Large intestine (tissue), 3 donors: ENCODE data around the gene B4GALT1. TPM values are rescaled to one million over a fixed set of nuclear protein-coding genes. Genes with fewer than 3 reads are reported as not detected.

Experiments used
- DNase-seq, 2 donors: peaks; one replicate each; pipeline versions ENCODE4 v3.0.0 to v3.0.0-alpha.2; 2013
- H3K27ac ChIP-seq: one replicate; pipeline ENCODE4 v1.5.1; 2013; ENCODE audit warnings: low read length
- H3K27me3 ChIP-seq: 2 replicates; pipeline ENCODE4 v1.6.1; 2013; ENCODE audit warnings: low read length; ENCODE audit not compliant: control insufficient read depth, insufficient read depth
- H3K36me3 ChIP-seq: 2 replicates; pipeline ENCODE4 v1.6.1; 2013; ENCODE audit warnings: low read length; ENCODE audit not compliant: control insufficient read depth, insufficient read depth
- H3K4me1 ChIP-seq: one replicate; pipeline ENCODE4 v1.6.1; 2013; ENCODE audit warnings: low read length; ENCODE audit not compliant: control insufficient read depth, insufficient read depth
- H3K4me3 ChIP-seq: one replicate; pipeline ENCODE4 v1.5.1; 2013; ENCODE audit warnings: low read length
- H3K9me3 ChIP-seq: one replicate; pipeline ENCODE4 v1.6.1; 2013; ENCODE audit warnings: mild to moderate bottlenecking, low read depth, low read length, moderate library complexity; ENCODE audit not compliant: control insufficient read depth
- WGBS: methylation state at CpG from one replicate; pipeline ENCODE4 v1.1.5; 2013; ENCODE audit warnings: low lambda C conversion rate; ENCODE audit not compliant: insufficient coverage; 5-methylcytosine and 5-hydroxymethylcytosine counted together
- polyA plus RNA-seq: library from polyadenylated mRNA; unstranded; fragments of 120-200 nt; gene quantifications from one replicate; pipeline ENCODE4 v1.2.1, GENCODE V29; 2013

B4GALT1 gene
- polyA plus RNA-seq, 1 donor = 120 TPM

DNA sequence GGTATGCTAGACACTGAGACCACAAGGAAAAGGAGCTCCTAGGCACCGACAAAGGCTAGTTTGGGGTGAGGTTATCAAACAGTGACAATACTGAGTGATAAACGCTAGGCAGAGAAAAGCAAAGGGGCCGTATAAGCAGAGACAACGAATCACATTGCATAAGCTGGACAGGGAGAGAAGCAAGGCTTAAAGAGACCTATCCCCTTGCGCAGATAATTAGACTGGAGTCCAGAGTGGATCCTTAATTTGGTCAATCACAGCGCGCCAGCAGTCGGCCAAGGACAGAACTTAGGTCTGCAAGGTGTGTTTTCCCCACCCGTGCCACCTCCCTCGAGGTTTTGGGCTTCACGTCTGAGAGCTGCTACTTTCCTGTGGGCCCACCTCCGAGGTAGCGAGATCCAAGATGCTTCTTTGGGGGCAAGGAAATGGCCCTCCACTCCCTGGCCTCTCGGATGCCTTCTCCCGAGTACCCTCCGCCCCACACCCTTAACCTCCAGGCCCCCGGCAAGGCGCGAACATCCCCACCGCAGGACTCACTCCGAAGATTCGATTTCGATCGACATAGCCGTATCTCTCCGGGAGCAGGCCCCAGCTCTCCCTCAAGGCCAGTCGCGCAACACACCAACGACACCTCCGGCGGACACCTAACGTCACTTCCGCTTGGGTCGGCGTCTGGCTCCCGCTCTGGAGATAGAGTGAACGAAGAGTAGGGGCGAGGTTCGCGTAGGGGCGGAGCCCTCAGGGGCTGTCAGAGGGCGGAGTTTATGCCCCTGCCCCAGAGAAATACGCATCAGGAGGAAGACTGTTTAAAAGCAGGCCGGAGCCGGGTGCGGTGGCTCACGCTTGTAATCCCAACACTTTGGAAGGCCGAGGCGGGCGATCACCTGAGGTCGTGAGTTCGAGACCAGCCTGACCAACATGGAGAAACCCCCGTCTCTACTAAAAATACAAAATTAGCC, 90.8 kb downstream of the B4GALT1 start, which contains the start of gene SMU1:
Gene SMU1 (minus strand): TSS at position 629 of the 959 bp plus-strand sequence. CDS start 66 bp downstream, at position 563.
- WGBS = 0% methylated on average over 1 of the region's 53 CpGs
- H3K4me3 ChIP-seq = peak within 1 kb of the TSS; percentile 86
- peaks cover 3% of the 10 kb centered on the region for H3K9me3 ChIP-seq
- no peaks in the 10 kb centered on the region for H3K27me3 ChIP-seq
- peaks cover 21% of the 10 kb centered on the region for H3K36me3 ChIP-seq
- peak within 1 kb of the TSS; percentile 87 for H3K27ac ChIP-seq
- no peaks in the 10 kb centered on the region for H3K4me1 ChIP-seq
- DNase-seq = peak; percentile 98

DNA sequence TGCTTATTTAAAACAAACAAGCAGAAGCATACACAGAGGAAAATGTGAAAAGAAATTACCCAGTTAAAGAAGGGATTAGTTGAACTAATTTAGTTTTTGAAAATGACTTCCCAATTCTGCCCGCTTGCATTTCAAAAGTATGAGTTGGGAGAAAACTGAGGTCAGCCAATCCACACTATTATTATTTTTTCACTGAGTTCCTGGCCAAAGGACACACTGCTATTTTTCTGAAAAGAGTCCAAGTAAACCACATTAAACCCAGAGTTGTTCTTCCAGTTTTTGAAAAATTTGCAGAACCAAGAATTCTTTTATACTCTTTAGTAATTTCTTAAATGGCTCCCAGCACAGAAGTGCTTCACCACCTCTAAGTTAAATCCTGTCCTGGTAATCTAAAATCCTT, 98.1 kb downstream of the B4GALT1 start:
- Histone ChIP-seq H3K27me3 (no peaks in the 10 kb centered on the region), H3K9me3 (no peaks in the 10 kb centered on the region), H3K4me3 (no peak overlapping the region), H3K27ac (no peak overlapping the region), H3K4me1 (no peaks in the 10 kb centered on the region), H3K36me3 (peaks cover 68% of the 10 kb centered on the region)
- no peak for DNase-seq
- WGBS = 100% methylated on average over 1 of the region's 1 CpG

DNA sequence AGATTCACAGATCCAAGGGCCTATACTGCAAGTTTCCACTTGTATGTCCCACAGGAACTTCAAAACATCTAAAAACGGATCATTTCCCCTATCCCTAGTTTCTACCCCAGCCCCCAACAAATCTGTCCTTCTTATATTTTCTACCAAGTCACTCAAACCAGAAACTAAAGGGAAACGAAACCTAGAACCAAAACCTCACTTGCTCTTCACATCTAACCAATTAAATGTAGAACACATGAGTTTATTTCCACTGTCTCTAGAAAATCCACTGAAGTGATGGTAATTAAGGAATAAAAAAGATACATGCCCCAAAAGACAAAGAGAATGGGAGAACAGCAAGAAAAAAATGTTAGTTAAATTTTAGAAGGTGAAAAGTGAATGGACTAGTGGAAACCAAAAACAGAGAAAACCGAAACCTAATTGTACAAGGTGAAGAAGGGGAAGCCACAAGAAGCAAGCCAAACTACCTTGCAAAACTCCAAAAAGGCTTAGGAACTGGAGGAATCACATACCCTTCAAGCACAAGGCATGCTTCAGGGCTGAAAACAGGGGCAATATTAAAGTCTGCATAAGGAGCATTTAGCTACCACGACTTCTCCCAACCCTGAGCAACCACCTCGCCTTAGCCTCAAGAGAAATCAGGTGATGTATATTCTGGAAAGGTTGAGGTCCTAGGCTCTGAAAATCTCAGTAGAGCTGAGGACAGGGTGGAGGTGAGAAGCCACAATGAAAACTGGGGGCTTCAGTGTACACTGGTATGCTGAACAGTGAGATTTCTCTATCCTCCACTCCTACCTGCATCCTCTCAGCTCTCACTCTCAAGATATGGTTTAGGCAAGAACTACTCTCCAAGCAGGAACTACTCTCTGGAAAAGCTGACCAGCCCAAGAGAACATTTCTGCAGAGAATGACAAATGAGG, 101.7 kb downstream of the B4GALT1 start:
- H3K27ac ChIP-seq = no peak overlapping the region
- H3K36me3 ChIP-seq = peaks cover 64% of the 10 kb centered on the region
- 80% methylated on average over 1 of the region's 5 CpGs for WGBS

More for the DNA sequence above, 101.7 kb downstream of the B4GALT1 start:
- Histone ChIP-seq H3K4me3 (no peak overlapping the region), H3K27me3 (no peaks in the 10 kb centered on the region), H3K4me1 (no peaks in the 10 kb centered on the region), H3K9me3 (no peaks in the 10 kb centered on the region)
- DNase-seq = no peak

Other genes starting within 250 kb of the B4GALT1 start
- gene APTX, start 165.7 kb downstream of the B4GALT1 start, polyA plus RNA-seq = 36.3 TPM
- 145 TPM for gene DNAJA1, start 142.1 kb downstream of the B4GALT1 start, polyA plus RNA-seq
- 20.6 TPM for gene SMU1, start 90.7 kb downstream of the B4GALT1 start, polyA plus RNA-seq
- 82.4 TPM for gene SPINK4, start 72.8 kb upstream of the B4GALT1 start, polyA plus RNA-seq
- 72.9 TPM for gene BAG1, start 97.4 kb upstream of the B4GALT1 start, polyA plus RNA-seq
- gene CHMP5, start 97.7 kb upstream of the B4GALT1 start, polyA plus RNA-seq = 82.0 TPM
- gene NFX1, start 123.2 kb upstream of the B4GALT1 start, polyA plus RNA-seq = 33.4 TPM
- 40.9 TPM for gene AQP7, start 235.2 kb upstream of the B4GALT1 start, polyA plus RNA-seq